ENCODE results near the gene ANKRD10. TPM values are rescaled to one million over a fixed set of nuclear protein-coding genes. Genes with fewer than 3 reads are reported as not detected.

Gene ANKRD10
- total RNA-seq, 1 donor from 2014 or later = 134 TPM

DNA sequence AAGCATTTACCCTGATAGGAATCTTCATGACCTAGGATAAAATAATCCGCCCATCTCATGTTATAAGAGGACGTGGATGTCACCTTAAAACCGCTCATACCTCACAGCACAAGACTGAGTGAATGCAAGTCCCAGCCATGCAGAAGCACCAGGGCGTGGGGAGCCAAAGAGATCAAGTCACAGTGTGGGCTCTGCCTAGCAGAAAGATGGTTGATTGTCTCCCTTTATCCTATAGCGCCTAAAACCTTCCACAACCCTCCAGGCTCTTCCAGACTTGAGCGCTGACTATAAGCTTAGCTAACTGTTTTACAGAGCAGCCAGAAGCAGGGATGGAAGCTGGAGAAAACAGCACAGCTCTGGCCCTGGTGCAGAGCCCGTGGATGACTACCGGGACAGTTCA lies 6.8 kb upstream of the ANKRD10 start:
- Histone ChIP-seq H3K4me3 (no peak overlapping the region), H3K27me3 (no peaks in the 10 kb centered on the region), H3K4me1 (peaks cover 6% of the 10 kb centered on the region), H3K27ac (no peak overlapping the region), H3K36me3 (no peaks in the 10 kb centered on the region), H3K9me3 (no peaks in the 10 kb centered on the region)
- ATAC-seq = no peak
- TF ChIP-seq, protein P1, sequence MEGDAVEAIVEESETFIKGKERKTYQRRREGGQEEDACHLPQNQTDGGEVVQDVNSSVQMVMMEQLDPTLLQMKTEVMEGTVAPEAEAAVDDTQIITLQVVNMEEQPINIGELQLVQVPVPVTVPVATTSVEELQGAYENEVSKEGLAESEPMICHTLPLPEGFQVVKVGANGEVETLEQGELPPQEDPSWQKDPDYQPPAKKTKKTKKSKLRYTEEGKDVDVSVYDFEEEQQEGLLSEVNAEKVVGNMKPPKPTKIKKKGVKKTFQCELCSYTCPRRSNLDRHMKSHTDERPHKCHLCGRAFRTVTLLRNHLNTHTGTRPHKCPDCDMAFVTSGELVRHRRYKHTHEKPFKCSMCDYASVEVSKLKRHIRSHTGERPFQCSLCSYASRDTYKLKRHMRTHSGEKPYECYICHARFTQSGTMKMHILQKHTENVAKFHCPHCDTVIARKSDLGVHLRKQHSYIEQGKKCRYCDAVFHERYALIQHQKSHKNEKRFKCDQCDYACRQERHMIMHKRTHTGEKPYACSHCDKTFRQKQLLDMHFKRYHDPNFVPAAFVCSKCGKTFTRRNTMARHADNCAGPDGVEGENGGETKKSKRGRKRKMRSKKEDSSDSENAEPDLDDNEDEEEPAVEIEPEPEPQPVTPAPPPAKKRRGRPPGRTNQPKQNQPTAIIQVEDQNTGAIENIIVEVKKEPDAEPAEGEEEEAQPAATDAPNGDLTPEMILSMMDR (IDR thresholded peaks at IDR 0.05) = no peak
- intact Hi-C loops (cut with DNase I) = no loop called here
- no peak for DNase-seq

DNA sequence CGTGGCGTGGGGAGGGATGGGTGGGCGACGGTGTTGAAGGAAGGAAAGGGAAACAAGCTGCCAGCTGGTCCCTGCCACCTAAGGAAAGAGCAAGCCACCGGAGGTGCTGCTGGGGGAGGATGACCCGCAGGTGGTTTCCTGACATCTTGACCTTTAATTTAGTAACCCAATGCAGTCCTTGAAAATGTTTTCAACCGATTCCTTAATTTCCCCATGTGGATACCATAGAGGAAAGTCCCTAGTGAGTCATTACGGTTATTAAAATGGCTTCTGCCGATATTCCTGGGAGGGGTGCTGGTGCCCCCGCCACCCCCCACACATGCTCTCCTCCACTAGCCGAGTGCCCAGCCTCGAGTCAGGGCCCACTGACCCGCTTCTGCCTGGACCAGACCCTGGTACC lies 6.3 kb upstream of the ANKRD10 start:
- TF ChIP-seq, protein P1 (IDR thresholded peaks at IDR 0.05) = no peak
- Histone ChIP-seq H3K27me3 (no peaks in the 10 kb centered on the region), H3K4me1 (peaks cover 11% of the 10 kb centered on the region), H3K36me3 (no peaks in the 10 kb centered on the region), H3K27ac (no peak overlapping the region), H3K9me3 (no peaks in the 10 kb centered on the region), H3K4me3 (no peak overlapping the region)
- intact Hi-C loops (cut with DNase I) = no loop called here
- DNase-seq = no peak
- no peak for ATAC-seq

DNA sequence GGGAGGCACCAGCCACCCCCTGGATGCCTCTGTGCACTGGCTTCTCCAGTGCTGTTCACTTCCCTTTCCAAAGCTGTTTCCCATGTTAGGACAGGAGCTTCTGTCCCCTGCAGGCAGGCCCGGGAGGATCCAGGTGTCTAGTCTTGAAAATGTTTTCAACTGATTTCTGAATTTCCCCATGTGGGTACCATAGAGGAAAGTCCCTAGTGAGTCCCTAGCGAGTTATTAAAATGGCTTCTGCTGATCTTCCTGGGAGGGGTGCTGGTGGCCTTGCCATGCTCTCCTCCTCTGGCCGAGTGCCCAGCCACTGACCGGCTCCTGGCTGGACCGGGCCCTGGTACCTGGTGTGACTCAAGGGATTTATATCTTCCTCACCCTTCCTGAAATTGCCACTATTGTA lies 5.2 kb upstream of the ANKRD10 start:
- DNase-seq (no peak), ATAC-seq (no peak)
- no peak overlapping the region for H3K27ac ChIP-seq
- TF ChIP-seq, protein P1 (IDR thresholded peaks at IDR 0.05) = no peak
- no peak overlapping the region for H3K4me3 ChIP-seq
- no peaks in the 10 kb centered on the region for H3K27me3 ChIP-seq
- no peaks in the 10 kb centered on the region for H3K36me3 ChIP-seq
- H3K9me3 ChIP-seq = no peaks in the 10 kb centered on the region
- intact Hi-C loops (cut with DNase I) = no loop called here
- peaks cover 15% of the 10 kb centered on the region for H3K4me1 ChIP-seq

DNA sequence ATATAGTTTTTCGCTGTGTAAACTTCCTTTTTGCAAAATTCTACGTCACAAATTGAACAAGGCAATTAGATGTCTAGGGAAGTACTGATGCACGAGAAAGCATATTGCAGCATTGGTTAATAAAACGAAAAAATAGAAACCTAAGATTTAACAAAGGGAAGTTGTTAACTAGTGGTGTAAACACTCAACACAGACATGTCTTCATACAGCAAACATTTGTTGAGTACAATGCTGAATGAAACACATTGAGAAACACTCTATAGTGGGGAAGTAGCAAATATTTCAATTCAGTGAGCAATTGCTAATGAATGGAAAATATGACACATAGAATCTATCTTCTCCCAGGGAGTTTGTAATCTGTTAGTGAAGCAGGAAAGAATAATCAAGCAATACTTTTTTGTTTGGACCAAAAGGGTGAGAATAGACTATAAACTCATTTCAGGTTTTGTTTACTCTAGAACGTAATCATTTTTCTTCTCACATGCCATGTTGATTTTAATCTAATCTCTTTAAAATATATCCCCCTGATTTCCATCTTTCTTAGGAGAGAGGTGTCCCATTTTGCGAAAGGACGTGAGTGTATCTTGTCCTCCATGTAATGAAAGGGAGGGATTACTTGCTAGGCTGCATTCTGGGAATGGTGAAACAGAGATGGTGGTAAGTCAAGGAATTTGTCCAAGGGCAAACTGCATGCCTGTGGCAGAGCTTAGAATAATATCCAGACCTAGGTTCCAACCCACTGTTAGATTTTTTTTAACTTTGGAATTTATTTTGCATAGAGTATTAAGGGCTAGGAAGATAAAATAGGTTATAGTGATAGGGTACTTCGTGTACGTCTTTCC lies 1.7 kb upstream of the ANKRD10 start:
- Histone ChIP-seq H3K4me3 (peak overlapping the region; percentile 95), H3K27ac (peak overlapping the region; percentile 98), H3K36me3 (no peaks in the 10 kb centered on the region), H3K4me1 (peaks cover 33% of the 10 kb centered on the region), H3K27me3 (no peaks in the 10 kb centered on the region), H3K9me3 (no peaks in the 10 kb centered on the region)
- ATAC-seq (no peak), DNase-seq (no peak)
- TF ChIP-seq, protein P1 (IDR thresholded peaks at IDR 0.05) = no peak
- intact Hi-C loops (cut with DNase I) = no loop called here

DNA sequence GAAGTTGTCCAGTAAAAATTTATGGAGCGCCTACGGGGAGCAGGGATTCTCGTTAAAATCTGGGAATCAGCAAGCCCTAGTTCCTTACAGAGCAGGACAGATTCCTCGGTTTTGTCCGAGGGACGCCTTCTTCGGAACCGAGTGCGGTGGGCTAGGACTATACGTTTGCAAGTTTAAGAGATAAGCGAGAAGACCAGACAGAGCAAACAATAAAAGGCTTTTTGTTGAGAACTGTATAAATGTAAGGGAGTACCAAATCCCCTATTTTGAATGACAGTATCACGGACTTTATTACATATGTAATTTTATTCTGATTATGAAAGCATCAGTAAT lies 971 bp upstream of the ANKRD10 start:
- Histone ChIP-seq H3K9me3 (no peaks in the 10 kb centered on the region), H3K36me3 (no peaks in the 10 kb centered on the region), H3K27ac (peak overlapping the region; percentile 98), H3K27me3 (no peaks in the 10 kb centered on the region), H3K4me3 (peak overlapping the region; percentile 95), H3K4me1 (peaks cover 36% of the 10 kb centered on the region)
- intact Hi-C loops (cut with DNase I) = no loop called here
- ATAC-seq (no peak), DNase-seq (no peak)
- TF ChIP-seq, protein P1 (IDR thresholded peaks at IDR 0.05) = no peak

Data from upper lobe of right lung (tissue), 1 donor.